ENCODE results near the gene CRYBA4. TPM values are rescaled to one million over a fixed set of nuclear protein-coding genes. Genes with fewer than 3 reads are reported as not detected.
A peak's percentile ranks its signal among the peaks of the same experiment; 100 is the strongest.

Gene CRYBA4
- total and polyA plus RNA-seq, 10 donors, result 0.20 to 0.24 (median 0.22) TPM; not detected in 7

DNA sequence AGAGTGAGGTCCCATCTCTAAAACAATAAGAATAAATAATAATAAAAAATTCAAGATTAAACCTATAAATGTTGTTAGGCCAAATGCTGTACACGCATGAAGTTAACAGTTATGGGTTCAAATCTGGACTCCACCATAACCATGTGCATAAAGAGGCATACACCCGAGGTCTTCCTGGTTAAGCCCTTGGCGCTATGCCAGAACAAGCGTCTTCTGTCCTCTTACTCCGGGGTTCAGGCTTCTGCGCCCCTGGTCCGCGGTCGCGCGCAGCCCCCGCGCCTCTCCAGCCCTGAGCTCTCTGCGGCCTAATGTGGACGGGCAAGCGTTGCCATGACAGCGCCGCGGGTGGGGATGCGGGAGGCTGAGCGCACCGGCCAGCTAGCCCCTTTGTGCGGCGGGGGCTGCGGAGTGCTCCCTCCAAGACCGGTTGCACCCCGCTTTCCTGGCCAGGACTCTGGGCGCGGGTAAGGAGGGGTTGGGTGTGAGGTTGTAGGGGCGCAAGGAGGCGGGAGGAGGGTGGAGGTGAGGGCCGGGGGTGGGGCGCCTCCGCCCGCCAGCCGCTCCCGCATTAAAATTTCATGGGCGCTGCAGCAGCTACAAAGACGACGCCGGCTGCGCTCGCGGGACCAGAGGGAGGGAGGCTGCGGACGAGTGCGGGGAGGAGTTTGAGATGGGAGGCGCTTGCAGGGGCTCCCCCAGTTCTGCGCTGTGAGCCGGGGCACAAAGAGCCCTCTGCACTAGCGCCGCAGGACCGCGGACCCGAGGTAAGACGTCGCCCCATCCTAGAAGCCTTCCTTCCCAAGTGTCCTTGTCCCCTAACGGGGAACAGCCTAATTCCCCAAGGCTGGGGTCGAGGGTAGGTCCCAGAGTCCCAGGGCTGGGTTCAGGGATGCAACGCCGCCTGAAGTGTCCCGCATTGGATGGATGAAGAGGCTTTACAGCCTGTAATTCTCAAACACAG, 35.4 kb downstream of the CRYBA4 start, which contains the start of gene MIAT:
MIAT (plus strand) TSS at position 698 of the 961 bp plus-strand sequence.
- Histone ChIP-seq H3K27ac (peak within 1 kb of the TSS in 5 of 8 donors; percentile 59 to 74 (median 66)), H3K4me1 (peaks cover 22 to 52% (median 32%) of the 10 kb centered on the region in 6 donors), H3K9me3 (no peaks in the 10 kb centered on the region), H3K4me3 (peak within 1 kb of the TSS; percentile 22 to 70 (median 40)), H3K36me3 (no peaks in the 10 kb centered on the region), H3K27me3 (replicated peaks in 1 of 7) (peaks cover 0 to 51% (median 28%) of the 10 kb centered on the region in 7 donors)
- intact Hi-C loops (cut with DNase I; ENCODE audit: low total_unique reads), result no loop called here
- TF ChIP-seq POLR2AphosphoS5 (IDR thresholded peaks at IDR 0.05) (peak; percentile 43 to 69 (median 49)), POLR2A (IDR thresholded peaks at IDR 0.05) (no peak)
- TF ChIP-seq, protein P1, sequence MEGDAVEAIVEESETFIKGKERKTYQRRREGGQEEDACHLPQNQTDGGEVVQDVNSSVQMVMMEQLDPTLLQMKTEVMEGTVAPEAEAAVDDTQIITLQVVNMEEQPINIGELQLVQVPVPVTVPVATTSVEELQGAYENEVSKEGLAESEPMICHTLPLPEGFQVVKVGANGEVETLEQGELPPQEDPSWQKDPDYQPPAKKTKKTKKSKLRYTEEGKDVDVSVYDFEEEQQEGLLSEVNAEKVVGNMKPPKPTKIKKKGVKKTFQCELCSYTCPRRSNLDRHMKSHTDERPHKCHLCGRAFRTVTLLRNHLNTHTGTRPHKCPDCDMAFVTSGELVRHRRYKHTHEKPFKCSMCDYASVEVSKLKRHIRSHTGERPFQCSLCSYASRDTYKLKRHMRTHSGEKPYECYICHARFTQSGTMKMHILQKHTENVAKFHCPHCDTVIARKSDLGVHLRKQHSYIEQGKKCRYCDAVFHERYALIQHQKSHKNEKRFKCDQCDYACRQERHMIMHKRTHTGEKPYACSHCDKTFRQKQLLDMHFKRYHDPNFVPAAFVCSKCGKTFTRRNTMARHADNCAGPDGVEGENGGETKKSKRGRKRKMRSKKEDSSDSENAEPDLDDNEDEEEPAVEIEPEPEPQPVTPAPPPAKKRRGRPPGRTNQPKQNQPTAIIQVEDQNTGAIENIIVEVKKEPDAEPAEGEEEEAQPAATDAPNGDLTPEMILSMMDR (IDR thresholded peaks at IDR 0.05 in 8 of 11, conservative IDR thresholded peaks at IDR 0.05 in 3 of 11), result no peak
- peak; percentile 91 for DNase-seq
- WGBS, 5 donors, result 2 to 6% (median 4%) methylated on average over 21 to 62 of the region's 62 CpGs

DNA sequence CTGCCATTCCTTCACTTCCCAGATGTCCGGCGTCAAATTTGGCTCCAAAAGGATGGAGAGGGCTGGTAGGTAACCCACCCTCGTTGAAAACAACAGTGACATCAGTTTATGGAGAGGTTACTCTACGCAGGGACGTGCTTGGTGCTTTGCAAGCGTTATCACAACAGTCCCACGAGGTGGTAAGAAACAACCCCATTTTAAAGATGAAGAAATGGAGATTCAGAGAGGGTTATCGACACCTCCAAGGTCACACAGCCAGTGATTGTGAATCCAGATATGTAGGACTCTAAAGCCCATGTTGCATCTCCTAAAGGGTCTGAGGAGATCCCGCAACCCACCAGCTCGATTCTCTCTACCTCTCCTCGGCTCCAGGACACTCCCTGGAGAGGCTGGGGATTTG, 36.4 kb downstream of the CRYBA4 start:
- WGBS, 5 donors, result 4 to 8% (median 7%) methylated on average over 11 of the region's 11 CpGs
- Histone ChIP-seq H3K27ac (peak overlapping the region in 4 of 8 donors; percentile 60 to 74 (median 68)), H3K4me3 (peak overlapping the region; percentile 22 to 70 (median 40)), H3K4me1 (peaks cover 22 to 51% (median 32%) of the 10 kb centered on the region in 6 donors), H3K9me3 (no peaks in the 10 kb centered on the region), H3K36me3 (no peaks in the 10 kb centered on the region), H3K27me3 (replicated peaks in 1 of 7) (peaks cover 0 to 51% (median 28%) of the 10 kb centered on the region in 7 donors)
- DNase-seq, result no peak
- no peak for TF ChIP-seq POLR2AphosphoS5 (IDR thresholded peaks at IDR 0.05)
- TF ChIP-seq, protein P1 (IDR thresholded peaks at IDR 0.05 in 8 of 11, conservative IDR thresholded peaks at IDR 0.05 in 3 of 11), result no peak
- no peak for TF ChIP-seq POLR2A (IDR thresholded peaks at IDR 0.05)
- intact Hi-C loops (cut with DNase I; ENCODE audit: low total_unique reads), result no loop called here

DNA sequence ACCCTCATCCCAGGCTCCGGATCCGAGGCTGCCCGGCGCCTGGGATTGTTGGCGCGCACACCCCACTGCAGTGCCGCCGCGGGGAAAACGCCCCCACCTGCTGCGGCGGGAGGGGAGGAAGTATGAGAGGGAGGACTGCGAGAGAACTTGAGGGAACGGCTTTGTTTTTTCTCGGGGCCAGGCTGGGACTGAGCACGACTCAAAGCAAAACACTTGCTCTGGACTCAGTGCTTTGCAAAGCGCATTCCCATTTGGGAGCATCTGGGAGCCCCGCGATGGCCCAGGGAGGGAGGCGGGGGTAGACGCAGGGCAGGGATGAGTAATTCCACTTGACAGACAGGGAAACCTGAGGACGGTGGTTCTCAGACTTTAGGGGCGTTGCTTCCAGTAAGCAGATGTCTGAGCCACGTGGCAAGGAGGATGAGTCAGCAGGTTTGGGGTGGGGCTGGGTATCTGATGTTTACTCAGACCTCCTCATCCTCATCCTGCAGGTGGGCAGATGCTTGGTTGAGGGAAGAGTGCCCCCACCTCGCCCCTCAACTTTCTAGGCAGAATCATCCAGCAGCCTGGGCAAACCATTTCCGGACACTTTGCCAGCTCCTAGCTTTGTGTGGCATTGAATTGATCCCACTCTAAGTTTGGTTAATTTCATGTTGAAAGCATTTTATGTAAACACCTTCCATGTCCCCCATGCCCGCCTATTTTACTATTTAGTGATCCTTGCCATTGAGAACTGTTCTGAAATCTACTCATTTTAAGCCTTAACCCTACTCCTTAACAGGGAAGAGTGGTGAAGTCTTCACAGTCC, 37.1 kb downstream of the CRYBA4 start:
- H3K27ac ChIP-seq, result peak overlapping the region in 6 of 8 donors; percentile 19 to 74 (median 63)
- peaks cover 22 to 51% (median 32%) of the 10 kb centered on the region in 6 donors for H3K4me1 ChIP-seq
- no peaks in the 10 kb centered on the region for H3K9me3 ChIP-seq
- peak; percentile 43 to 58 (median 44) for TF ChIP-seq POLR2AphosphoS5 (IDR thresholded peaks at IDR 0.05)
- no peak for TF ChIP-seq POLR2A (IDR thresholded peaks at IDR 0.05)
- WGBS, 5 donors, result 3 to 5% (median 4%) methylated on average over 23 to 27 of the region's 27 CpGs
- intact Hi-C loops (cut with DNase I; ENCODE audit: low total_unique reads), result no loop called here
- peak; percentile 90 for DNase-seq
- H3K27me3 ChIP-seq (replicated peaks in 1 of 7), result peaks cover 0 to 51% (median 28%) of the 10 kb centered on the region in 7 donors
- H3K36me3 ChIP-seq, result no peaks in the 10 kb centered on the region
- peak overlapping the region; percentile 8 to 70 (median 40) for H3K4me3 ChIP-seq

DNA sequence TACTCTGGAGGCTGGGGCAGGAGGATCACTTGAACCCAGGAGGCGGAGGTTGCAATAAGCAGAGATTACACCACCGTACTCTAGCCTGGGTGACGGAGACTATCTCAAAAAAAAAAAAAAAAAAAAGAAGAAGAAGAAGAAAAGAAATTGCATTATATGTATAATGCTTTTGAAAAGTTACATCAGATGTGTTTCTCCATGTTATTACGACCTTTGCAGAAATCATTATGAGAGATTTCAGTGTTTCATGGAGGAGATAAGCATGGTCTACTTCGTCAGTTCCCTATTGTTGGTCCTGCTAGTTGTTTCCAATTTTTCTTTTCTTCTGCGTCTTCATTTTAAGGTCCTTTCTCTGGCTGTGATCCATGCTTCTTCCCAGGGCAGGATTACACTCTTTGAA, 38.6 kb downstream of the CRYBA4 start:
- TF ChIP-seq, protein P1 (IDR thresholded peaks at IDR 0.05 in 8 of 11, conservative IDR thresholded peaks at IDR 0.05 in 3 of 11), result no peak
- TF ChIP-seq POLR2A (IDR thresholded peaks at IDR 0.05) (no peak), POLR2AphosphoS5 (IDR thresholded peaks at IDR 0.05) (no peak)
- DNase-seq, result peak; percentile 4
- Histone ChIP-seq H3K27me3 (replicated peaks in 1 of 7) (peaks cover 0 to 51% (median 28%) of the 10 kb centered on the region in 7 donors), H3K27ac (peak overlapping the region in 3 of 8 donors; percentile 56 to 74 (median 59)), H3K36me3 (no peaks in the 10 kb centered on the region), H3K9me3 (no peaks in the 10 kb centered on the region), H3K4me1 (peaks cover 24 to 61% (median 38%) of the 10 kb centered on the region in 6 donors), H3K4me3 (no peak overlapping the region)
- intact Hi-C loops (cut with DNase I; ENCODE audit: low total_unique reads), result loop anchor here (10.0 kb wide), 1 partner anchor 176 kb away; the partner anchor contains the start of genes HPS4 and SRRD
- 59 to 78% (median 71%) methylated on average over 6 of the region's 6 CpGs for WGBS, 5 donors
